Renal cortex interstitium (tissue), 11 donors: ENCODE measurements around the gene CFAP74. TPM values are rescaled to one million over a fixed set of nuclear protein-coding genes. Genes with fewer than 3 reads are reported as not detected.

Source experiments
- DNase-seq, 11 donors: peaks; one replicate each; pipeline ENCODE4 v3.0.0-alpha.2; 2013; ENCODE audit warnings: low read depth in 9 of 11, low spot score in 4 of 11; ENCODE audit errors: extremely low read depth in 1 of 11
- polyA plus RNA-seq, 3 donors: library from polyadenylated mRNA; unstranded; fragments of 120-200 nt; gene quantifications; one replicate each; pipeline ENCODE4 v1.2.1, GENCODE V29; 2013; ENCODE audit not compliant: insufficient read length in 3 of 3

The CFAP74 gene
- polyA plus RNA-seq, 3 donors = 0.52 to 1.2 (median 0.96) TPM

DNA sequence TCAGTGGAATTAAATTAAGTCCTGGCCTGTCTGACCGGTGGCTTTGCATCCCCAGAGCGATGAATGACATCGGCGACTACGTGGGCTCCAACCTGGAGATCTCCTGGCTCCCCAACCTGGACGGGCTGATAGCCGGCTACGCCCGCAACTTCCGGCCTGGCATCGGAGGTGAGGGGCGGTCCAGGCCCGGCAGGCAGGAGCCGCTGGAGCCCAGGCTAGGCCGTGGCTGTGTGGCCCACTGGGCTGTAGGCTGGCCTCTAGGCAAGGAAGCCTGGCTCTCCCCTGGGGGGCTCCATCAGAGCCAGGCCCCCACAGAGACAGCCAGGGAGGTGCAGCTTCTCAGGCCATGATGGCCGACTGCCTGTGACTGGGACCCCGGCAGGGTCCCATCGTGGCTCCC lies 21.3 kb upstream of the CFAP74 start:
- DNase-seq = no peak

DNA sequence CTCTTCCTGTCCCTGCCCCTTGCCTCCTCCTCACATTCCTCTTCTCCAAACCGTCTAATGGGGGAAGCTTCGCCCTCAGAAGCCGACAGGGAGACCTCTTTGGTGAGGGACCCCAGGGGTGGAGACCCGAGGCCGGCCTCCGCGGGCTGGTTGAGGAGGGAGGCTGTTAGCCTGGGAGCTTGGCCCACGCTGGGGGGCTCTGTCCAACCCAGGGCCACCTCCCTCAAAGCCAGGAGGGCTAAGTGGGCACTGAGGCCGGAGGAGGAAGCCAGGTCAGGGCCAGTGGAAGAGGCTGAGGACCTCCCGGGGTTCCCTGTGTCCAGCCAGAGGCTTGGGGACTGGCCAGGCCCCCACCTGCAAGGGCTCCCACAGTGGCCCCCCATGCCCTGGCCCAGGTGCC lies 20.9 kb upstream of the CFAP74 start:
- DNase-seq = no peak

DNA sequence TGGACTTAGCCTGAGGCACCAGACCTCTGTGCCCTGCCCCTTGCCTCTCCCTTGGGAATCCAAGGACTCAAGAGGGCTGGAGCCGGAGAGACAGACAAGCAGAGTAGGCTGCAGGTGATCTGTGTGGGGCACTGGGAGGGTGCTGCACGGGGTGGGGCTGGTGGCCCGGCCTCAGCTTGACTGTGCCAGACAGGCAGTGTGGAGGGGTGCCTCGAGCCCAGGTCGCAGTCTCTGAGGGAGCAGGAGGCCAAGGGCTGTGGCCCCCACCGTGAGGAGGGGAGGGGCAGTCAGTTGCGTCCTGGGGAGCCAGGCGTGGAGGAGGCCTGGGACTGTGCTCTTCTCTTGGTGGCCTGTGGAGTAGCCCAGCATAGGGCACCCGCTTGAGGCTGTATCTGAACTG lies 19.6 kb upstream of the CFAP74 start:
- DNase-seq = no peak

DNA sequence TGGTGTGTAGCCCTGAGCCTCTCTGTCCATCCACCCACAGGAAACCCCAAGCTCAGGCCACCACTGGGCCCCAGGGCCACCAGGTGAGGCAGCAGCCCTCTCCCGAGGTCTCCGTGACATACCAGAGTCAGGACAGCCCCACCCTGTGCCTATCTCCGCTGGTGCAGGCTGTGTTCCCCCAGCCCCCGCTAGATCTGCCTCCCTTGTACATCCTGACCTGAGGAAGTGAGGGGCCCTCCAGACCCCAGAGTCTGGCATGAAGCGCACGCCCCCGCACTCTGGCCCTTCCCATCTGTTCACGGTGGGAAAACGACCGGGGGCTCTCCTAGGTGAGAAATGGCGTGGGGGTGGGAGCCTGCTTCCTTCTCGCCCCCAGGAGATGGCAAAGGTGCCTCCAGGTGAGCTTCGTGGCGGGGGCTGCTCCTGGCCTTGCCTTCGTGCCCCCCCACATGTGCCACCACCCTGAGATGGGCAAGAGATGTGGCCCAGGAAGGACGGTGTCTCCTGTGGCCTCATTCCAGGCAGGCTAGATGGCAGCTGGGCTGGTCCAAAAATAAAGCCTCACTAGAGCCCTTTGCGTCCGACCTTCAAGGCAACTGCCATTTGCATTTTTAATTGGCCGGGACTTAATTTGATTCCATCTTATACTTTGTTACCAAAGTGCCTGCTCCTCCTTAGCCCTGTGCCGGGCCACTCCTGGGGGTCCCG lies 18.6 kb upstream of the CFAP74 start:
- no peak for DNase-seq

DNA sequence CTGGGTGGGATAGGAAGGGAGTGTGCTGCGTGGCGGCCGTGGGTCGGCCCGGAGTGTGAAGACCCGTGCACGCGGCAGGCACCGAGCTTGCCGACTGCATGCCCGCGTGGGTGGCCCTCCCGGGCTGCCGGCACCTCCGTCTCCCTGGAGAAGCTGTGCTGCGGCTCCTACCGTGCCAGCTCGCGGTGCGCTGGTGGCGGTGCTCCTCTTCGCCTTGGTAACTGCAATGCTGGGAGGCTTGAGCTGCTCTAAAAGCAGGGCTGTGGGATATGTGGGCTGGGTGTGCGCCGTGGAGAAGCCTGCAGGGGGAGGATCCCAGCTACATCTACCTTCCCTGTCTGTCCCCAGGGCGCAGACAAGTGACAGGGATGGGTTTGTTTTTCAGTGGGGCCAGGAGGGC lies 18.0 kb upstream of the CFAP74 start:
- no peak for DNase-seq

DNA sequence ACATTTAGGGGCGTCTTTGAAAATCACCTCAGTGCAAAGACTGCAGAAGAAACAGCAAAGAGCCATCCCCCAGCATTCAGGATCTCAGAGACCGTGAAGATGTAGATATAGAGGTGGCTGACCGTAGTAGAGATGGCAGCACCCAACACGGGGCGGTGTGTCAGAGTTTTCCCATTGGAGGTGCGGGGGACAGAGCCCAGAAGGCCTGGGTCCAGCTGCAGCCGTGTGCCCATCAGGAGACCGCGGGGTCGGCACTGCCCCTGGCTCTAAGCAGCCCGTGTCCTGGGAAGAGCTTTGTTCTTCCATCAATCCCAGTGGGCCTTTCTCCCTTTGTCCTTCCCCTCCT lies 16.7 kb upstream of the CFAP74 start:
- no peak for DNase-seq

DNA sequence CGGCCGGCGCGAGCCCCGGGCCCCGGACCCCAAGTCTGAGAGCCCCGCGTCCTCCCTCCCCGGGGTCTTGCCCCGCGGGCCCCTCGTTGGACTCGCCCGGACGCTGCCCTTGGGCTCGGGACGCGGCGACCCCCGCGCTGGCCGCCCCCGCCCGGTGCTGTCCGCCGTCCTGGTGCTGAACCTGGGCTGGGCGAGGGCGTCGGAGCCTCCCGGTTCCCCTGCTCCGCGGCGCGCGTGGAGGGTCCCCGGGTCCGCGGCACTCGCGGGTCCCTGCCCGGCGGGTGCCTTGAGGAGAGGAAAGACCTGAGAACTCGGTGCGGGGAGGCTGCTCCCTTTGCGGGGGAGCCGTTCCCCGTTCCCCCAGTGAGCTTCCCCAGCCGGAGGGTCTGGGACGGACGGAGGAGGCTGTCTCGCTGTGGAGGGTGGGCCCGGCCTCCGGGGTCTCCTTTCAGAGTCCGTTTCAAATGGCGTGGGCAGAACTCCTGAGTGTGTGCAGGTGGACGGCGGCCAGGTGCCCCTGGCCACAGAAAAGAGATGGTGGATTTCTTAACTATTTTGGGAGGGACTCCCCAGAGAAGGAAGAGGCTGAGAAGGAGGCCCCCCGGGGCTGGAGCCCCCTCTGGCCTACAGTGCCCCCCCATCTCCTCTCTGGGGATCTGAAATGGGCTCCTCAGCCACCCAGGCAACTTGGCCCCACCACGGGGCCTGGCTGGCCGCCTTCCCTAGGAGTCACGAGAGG lies 16.2 kb upstream of the CFAP74 start:
- peak in 2 of 11 donors; percentile 39 to 47 for DNase-seq

DNA sequence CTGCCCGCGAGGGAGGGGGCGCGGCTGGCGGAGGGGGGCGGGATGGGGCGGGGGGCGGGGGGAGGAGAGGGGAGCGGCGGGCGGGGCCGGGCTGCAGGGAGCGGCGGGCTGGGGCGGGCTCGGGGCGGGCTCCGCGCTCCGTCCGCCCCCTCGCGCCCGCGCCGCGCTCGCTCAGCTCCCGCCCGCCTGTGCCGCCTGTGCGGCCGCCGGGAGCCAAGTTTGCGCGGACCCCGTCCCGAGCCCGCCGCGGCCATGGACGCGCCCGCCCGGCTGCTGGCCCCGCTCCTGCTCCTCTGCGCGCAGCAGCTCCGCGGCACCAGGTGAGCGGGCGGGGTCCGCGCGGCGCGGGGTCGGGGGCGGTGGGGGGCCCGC lies 15.6 kb upstream of the CFAP74 start, which contains the start of gene GABRD:
Gene GABRD, plus strand, starts transcription at position 174 of the 372 bp plus-strand sequence. Its CDS starts 79 bp downstream, at position 253.
- no peak for DNase-seq

DNA sequence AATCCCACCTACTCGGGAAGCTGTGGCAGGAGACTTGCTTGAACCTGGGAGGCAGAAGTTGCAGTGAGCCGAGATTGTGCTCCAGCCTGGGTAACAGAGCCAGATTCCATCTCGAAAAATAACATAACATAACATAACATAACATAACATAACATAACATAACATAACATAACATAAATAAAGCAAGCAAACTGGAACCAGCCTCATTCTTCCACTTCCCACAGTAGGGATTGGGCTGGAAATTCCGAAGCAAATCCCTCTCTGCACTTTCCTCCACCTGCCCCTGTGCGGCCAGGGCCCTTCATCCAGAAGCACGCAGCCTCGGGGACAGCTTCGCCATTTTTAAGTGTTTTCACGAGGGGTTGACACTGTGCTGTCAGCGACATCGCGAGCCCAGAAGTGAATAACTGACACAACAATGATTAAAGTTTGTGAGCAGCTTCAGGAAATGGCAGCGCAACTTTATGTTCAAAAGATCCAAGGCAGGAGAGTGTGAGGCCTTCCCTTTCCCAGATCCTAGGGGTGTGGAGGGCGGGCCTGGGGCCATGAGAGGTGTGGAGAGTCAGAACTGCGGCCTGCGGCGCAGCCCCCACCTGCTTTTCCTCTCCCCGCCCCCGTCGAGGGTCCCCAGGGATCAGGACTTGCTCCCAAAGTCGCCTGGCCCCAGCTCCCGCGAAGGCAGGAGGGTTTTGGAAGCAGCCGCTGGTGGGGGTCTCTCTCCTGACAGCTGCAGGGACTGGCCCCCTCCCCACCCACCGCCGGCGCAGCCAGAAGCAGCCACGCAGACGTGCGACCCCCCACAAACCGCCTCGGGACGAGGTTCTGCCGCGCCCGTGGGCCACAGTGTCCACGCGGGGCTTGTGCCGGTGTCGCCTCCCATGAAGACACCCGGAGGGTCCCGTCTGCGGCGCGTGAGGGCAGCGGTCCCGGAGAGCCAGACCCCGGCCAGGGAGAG lies 14.9 kb upstream of the CFAP74 start:
- no peak for DNase-seq

DNA sequence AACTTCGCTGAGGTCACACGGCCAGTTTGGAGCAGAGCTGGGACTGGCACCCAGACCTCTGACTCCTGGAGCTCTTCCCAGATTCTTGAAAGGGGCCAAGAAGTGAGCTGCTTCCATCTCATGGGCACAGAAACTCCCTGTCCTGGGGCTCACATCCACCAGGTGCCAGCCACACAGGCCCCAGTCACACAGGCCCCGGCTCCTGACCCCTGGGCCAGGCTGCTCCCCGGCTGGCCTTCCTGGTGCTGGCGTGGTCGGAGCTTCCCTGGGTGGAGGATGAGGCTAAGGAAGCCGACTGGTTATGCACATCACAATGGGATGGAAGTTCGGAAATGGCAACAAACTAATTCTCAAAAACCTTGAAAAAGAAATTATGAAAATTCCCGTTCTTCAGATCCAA lies 12.5 kb upstream of the CFAP74 start:
- DNase-seq = no peak

DNA sequence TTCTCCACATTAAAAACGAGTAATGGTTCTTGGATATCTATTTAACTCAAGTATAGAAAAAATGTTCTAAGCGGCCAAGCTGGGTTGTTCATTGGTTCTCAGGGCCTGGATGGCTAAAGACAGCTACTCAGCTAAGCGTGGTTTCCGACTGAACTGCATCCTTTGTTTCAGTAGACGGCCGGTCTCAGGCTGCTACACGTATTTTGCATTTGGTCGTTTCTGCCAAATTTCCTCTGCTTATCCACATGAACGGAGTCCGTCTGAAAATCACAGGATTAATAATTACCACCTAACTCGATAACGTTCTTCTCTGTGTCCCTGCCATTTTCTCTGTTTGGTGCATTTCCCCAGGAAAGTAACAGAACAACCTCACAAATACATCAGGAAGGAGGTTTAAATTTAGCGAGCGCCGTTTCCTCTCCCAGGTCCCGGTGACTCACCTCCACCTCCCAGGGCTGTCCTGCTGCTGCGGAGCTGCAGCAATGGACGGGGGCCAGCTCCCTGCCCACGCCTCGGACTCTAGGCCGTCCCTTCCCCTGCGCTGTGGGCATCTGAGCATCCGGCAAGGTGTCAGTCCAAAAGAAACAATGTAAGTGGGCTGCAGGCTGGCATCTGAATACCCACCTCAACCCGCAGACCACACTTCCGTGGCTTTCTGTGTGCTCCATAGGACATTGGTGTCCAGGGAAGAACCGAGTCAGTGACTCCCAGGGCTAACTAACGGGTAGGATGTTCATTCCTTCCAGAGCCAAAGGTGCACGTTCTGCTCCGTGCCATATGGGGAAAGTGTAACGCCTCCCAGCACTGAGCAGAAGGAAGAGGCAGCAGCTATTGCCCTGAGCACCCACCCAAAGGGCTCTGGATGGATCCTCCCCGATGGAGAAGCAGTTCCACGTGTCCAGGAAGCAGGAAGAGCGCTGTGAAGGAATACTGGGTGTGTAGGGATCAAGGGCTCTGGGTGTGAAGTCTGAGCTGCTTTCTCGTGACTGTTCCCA lies 11.5 kb upstream of the CFAP74 start:
- DNase-seq = no peak

DNA sequence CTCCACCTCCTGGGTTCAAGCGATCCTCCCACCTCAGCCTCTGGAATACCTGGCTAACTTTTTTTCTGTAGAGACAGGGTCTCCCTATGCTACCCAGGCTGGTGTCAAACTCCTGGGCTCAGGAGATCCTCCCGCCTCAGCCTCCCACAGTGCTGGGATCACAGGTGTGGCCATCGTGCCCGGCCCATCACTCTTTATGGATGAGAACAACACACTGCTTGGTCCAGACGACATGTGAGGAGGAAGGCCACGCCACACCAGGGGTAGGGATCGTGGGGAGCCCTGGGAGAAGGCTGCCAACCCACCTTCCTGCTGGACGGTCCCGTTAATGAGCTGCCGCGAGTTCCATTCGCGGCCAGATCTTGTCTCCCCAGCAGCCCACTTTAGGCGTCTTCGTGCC lies 10.6 kb upstream of the CFAP74 start:
- DNase-seq = no peak

DNA sequence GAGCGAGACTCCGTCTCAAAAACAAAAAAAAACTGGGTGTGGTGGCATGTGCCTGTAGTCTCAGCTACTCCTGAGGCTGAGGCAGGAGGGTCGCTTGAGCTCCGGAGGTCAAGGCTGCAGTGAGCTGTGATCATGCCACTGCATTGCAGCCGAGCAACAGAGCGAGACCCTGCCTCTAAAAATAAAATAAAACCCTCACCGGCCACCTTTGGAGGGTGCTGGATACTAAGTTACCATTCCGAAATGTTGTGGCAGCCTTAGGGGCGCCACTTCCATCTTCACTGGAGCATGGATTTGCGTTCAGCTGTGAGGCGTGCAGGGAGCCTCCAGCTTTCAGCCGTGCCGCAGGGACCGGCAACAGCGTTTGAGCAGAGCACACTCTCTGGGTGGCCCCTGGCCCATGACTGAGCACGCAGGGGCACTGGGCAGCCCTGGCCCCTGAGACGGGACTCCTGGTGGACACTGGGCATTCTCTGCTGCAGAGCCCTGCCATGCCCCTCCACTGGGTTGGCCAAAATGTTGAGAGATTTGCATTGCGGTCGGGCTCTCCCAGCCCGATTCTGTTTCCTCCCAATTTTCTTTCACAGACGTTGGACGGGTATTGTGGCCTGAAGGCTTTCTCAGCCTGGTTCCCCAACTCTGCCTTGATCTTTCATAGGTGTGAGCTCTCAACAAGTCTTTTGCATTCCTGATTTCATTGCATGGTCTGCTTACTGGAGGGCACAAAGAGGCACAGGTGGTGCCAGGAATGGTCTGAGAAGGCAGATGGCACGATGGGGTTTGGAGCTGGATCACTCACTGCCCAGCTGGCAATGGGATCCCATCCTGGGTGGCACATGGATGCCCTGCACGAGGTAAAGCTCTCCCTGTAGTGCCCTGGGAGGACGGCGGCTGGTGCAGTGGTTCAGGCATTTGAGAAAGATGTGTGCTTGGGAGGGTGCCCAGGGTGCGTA lies 5.8 kb upstream of the CFAP74 start:
- DNase-seq = peak in 2 of 11 donors; percentile 29 to 41

DNA sequence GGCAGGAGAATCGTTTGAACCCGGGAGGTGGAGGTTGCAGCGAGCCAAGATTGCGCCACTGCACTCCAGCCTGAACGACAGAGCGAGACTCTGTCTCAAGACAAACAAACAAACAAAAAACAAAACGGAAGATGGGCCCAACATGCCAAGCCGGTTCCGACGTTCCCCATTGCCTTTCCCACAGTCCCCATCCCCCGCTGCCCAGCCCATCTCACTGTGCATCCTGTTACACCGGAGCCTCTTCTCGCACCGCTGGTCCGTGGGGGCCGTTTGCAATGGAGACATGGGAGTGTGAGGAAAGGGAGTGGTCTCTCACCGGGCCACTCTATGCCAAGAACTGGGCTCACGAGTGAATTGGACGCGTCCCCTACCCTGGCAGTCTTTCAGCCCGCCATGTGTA lies 1.3 kb upstream of the CFAP74 start:
- DNase-seq = no peak

DNA sequence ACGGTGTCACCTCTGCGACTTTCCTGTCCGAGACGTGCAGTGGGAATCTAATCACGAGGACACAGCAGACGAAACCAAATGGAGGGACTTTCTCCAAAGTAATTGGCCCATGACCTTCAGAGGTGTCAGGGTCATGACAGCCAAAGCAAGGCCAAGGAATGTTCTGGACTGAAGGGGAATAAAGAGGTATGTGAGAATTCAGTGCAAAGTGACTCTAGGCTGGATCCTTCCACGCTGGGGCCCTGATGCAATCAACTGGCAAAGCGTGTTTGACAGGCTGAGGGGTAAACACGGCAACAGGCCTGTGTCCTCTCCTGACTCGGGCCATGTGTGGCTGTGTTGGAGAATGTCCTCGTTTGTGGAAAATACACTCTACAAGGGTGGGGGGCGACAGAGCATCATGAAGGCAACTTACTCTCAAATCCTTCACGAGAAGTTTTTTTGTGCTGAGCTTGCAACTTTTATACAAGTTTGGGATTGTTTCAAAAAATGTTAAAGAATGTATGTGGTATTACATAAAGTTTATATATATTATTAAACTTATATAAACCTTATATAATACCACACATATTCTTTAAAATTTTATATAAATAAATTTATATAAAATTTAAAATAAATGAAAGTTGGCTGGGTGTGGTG lies 1.7 kb downstream of the CFAP74 start:
- no peak for DNase-seq

DNA sequence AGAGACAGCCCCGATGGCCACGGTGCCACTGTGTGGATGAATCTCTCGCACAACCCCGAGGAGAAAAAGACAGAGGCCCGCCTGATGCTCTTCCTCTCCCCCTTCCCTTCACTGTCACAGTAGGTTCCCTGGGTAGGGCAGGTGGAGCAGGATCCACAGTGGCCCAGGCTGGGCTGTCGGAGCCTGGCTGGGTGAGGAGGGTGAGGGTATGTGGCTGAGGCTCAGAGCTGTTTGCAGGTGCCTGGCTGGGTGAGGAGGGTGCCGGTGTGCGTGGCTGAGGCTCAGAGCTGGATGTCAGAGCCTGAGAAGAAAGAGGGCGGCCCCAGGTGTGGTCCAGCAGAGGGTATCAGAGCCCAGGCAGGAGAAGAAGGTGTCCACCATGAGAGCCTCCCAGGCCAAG lies 2.7 kb downstream of the CFAP74 start:
- no peak for DNase-seq

DNA sequence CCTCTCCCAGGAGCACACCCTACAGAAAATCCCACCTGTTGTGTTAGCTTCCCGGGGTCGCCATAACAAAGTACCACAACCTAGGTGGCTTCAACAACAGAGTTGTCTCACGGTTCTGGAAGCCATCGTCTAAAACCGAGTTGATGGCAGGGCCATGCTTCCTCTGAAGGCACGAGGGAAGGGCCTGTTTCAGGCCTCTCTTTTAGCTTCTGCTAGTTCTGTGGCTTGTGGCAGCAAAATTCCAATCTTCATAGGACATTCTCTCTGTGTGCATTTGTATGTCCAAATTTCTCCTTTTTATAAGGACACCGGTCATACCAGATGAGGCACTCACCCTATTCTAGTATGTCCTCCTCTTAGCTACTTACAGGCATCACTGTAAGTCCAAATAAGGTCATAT lies 3.2 kb downstream of the CFAP74 start:
- no peak for DNase-seq
